ENCODE data around the gene CD58.

Gene CD58

DNA sequence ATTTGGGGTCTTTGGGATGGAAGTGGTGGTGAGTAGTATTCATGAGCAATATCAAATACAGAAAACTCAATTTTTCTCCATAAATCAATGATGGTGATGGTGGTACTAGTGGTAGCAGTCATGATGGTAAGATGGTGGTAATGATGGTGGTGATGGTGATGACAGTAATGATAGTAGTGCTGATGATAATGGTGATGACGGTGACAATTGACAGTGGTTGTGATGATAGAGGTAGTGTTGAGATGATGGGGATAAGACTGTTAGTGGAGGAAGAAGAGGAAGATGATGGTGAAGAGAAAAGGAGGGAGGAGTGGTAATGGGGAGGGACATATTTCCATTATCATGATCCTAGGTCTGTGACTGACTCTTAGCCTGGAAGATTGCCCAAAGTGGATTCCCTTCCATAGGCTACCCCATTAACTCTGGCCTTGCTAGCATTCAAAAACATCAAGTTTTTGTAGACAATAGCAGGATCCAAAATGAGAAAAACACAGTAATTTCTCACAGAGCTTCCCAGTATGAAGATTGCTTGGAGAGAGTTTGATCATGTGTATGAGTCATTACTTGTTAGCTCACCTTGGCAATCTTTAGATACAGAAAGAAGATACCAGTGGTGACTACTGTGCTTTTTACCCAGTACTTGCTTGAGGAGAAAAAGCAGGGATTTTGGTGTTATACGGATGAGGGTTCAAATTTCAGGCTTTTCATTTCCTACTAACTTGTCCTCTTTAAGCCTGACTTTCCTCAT, 103.8 kb downstream of the CD58 start:
- no peak for TF ChIP-seq REST (IDR thresholded peaks at IDR 0.05; ENCODE audit: insufficient read depth in 1 of 2, low read depth in 2 of 2, low read length in 2 of 2)
- no peak for TF ChIP-seq SIN3A (IDR thresholded peaks at IDR 0.05; ENCODE audit: borderline replicate concordance, insufficient read depth, low read length)
- no peak for TF ChIP-seq POLR2AphosphoS5 (IDR thresholded peaks at IDR 0.05; ENCODE audit: low read depth, low read length)
- TF ChIP-seq FOXP2 (optimal IDR thresholded peaks at IDR 0.05; ENCODE audit: borderline replicate concordance, extremely low read depth, extremely low read length, insufficient read depth) = no peak
- TF ChIP-seq TAF1 (IDR thresholded peaks at IDR 0.05; ENCODE audit: borderline replicate concordance, insufficient read depth, low read length) = no peak

- TF ChIP-seq TAF1 (IDR thresholded peaks at IDR 0.05; ENCODE audit: borderline replicate concordance, insufficient read depth, low read length) = no peak
- no peak for TF ChIP-seq SIN3A (IDR thresholded peaks at IDR 0.05; ENCODE audit: borderline replicate concordance, insufficient read depth, low read length)
- TF ChIP-seq POLR2AphosphoS5 (IDR thresholded peaks at IDR 0.05; ENCODE audit: low read depth, low read length) = no peak
- no peak for TF ChIP-seq REST (IDR thresholded peaks at IDR 0.05; ENCODE audit: insufficient read depth in 1 of 2, low read depth in 2 of 2, low read length in 2 of 2)
- TF ChIP-seq FOXP2 (optimal IDR thresholded peaks at IDR 0.05; ENCODE audit: borderline replicate concordance, extremely low read depth, extremely low read length, insufficient read depth) = no peak
Observed at GRCh38 chr1:116465845-116466685, 104.8 kb downstream of the CD58 start.

DNA sequence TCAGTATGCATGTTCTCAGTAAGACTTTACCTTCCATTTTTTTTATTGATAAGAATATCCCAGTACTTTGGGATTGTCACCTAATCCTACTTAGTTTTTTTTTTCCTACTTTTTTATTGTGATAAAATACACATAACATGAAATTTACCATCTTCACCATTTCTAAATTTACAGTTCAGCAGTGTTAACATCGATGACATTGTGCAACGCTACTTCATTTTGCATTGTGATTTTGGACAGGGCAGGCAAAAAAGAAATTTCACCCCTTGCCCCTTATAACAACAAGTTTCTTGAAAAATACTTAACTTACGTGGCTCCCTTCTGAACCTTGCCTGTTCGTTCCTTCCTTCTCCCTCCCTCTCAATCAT, 105.4 kb downstream of the CD58 start:
- TF ChIP-seq FOXP2 (optimal IDR thresholded peaks at IDR 0.05; ENCODE audit: borderline replicate concordance, extremely low read depth, extremely low read length, insufficient read depth) (no peak), REST (IDR thresholded peaks at IDR 0.05; ENCODE audit: insufficient read depth in 1 of 2, low read depth in 2 of 2, low read length in 2 of 2) (no peak), POLR2AphosphoS5 (IDR thresholded peaks at IDR 0.05; ENCODE audit: low read depth, low read length) (no peak), SIN3A (IDR thresholded peaks at IDR 0.05; ENCODE audit: borderline replicate concordance, insufficient read depth, low read length) (no peak), TAF1 (IDR thresholded peaks at IDR 0.05; ENCODE audit: borderline replicate concordance, insufficient read depth, low read length) (no peak)
